Measurements from ENCODE around the gene PPP1R1A. TPM values are rescaled to one million over a fixed set of nuclear protein-coding genes. Genes with fewer than 3 reads are reported as not detected.

Gene PPP1R1A
- total RNA-seq, 1 experiment from 2014 or later = 110 TPM

DNA sequence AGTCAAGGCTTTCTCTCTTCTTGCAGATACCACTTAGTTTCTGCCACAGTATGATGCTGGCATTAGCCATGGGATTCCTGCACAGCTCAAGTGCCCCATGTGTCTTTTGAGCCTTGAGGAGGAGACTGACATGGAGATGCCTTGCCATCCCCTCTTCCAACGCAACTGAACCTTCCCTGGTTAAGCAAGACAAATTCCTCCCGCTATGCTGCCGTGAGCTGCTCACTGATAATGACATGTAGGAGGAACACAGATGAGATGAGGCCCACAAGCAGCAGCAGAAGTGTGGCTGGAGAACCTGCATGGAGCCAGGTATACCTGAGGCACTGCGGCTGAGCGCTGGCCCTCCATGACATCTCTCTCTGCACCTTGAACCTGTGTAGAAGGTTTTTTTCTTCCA, 15.4 kb upstream of the PPP1R1A start:
- ChIA-PET CTCF (interaction anchor here (0.7 kb wide), 1 partner anchor 19 kb away, joined by 3 read pairs; no protein-coding TSS in a partner anchor), POLR2A (ENCODE audit: low non-redundant PET) (interaction anchor here (0.6 kb wide), 1 partner anchor 1017 kb away, joined by 3 read pairs; no protein-coding TSS in a partner anchor)
- peak; percentile 33 for DNase-seq (ENCODE audit: low spot score)
- no peaks in the 10 kb centered on the region for H3K9me3 ChIP-seq (ENCODE audit: low read depth, low read length, poor library complexity, severe bottlenecking)
- H3K27ac ChIP-seq (ENCODE audit: low read depth, low read length, poor library complexity, severe bottlenecking) = peak overlapping the region; percentile 61
- H3K27me3 ChIP-seq (replicated peaks; ENCODE audit: insufficient read depth, low read depth, low read length, poor library complexity) = no peaks in the 10 kb centered on the region
- TF ChIP-seq, protein P1, sequence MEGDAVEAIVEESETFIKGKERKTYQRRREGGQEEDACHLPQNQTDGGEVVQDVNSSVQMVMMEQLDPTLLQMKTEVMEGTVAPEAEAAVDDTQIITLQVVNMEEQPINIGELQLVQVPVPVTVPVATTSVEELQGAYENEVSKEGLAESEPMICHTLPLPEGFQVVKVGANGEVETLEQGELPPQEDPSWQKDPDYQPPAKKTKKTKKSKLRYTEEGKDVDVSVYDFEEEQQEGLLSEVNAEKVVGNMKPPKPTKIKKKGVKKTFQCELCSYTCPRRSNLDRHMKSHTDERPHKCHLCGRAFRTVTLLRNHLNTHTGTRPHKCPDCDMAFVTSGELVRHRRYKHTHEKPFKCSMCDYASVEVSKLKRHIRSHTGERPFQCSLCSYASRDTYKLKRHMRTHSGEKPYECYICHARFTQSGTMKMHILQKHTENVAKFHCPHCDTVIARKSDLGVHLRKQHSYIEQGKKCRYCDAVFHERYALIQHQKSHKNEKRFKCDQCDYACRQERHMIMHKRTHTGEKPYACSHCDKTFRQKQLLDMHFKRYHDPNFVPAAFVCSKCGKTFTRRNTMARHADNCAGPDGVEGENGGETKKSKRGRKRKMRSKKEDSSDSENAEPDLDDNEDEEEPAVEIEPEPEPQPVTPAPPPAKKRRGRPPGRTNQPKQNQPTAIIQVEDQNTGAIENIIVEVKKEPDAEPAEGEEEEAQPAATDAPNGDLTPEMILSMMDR (conservative IDR thresholded peaks at IDR 0.05; ENCODE audit: low read depth, low read length) = no peak
- no peak overlapping the region for H3K4me3 ChIP-seq (ENCODE audit: low read depth, low read length, poor library complexity, severe bottlenecking)
- intact Hi-C loops (cut with micrococcal nuclease; ENCODE audit: unreplicated experiment) = loop anchor here (1.0 to 5.0 kb wide), 2 partner anchors 20 to 98 kb away; no protein-coding TSS in a partner anchor
- H3K36me3 ChIP-seq (ENCODE audit: insufficient read depth, low read length, poor library complexity, severe bottlenecking) = no peaks in the 10 kb centered on the region
- no TSS peak for BruUV-seq (replicated peaks)
- peaks cover 39% of the 10 kb centered on the region for H3K4me1 ChIP-seq (ENCODE audit: insufficient read depth, low read length, poor library complexity, severe bottlenecking)

DNA sequence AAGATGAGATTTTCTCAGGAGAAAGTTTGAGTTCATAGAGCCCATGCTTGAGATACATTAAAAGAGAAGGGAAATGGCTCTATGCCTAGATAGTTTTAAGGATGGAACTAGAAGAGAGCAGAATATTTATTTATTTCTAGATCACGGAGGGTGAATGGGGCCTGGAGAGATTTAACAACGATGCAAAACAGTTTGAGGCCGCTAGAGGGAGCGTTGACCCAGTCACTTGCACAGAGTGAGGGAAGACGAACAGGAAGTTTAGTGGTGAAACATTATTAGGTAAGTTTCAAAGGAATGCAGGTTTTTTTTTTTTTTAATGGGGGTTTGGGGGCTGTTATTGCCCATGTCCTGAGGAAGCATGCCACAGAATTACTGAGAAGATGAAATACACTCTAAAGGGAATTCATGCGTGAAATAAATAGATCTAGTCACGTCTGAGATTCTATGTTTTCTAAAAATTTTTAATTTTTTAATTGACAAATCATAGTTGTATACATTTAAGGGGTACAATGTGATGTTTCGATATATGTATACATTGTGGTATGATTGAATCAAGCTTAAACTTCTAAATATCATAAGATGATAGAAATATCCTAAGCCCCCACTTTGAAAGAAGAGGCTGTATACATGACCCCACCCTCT, 14.8 kb upstream of the PPP1R1A start:
- Histone ChIP-seq H3K36me3 (ENCODE audit: insufficient read depth, low read length, poor library complexity, severe bottlenecking) (no peaks in the 10 kb centered on the region), H3K4me1 (ENCODE audit: insufficient read depth, low read length, poor library complexity, severe bottlenecking) (peaks cover 33% of the 10 kb centered on the region), H3K27ac (ENCODE audit: low read depth, low read length, poor library complexity, severe bottlenecking) (peak overlapping the region; percentile 90), H3K27me3 (replicated peaks; ENCODE audit: insufficient read depth, low read depth, low read length, poor library complexity) (no peaks in the 10 kb centered on the region), H3K9me3 (ENCODE audit: low read depth, low read length, poor library complexity, severe bottlenecking) (no peaks in the 10 kb centered on the region), H3K4me3 (ENCODE audit: low read depth, low read length, poor library complexity, severe bottlenecking) (peak overlapping the region; percentile 16)
- peak; percentile 94 for DNase-seq (ENCODE audit: low spot score)
- ChIA-PET POLR2A (ENCODE audit: low non-redundant PET) (no interaction called here), CTCF (interaction anchor here (0.7 kb wide), 1 partner anchor 19 kb away, joined by 3 read pairs; no protein-coding TSS in a partner anchor)
- intact Hi-C loops (cut with micrococcal nuclease; ENCODE audit: unreplicated experiment) = loop anchor here (1.0 to 5.0 kb wide), 2 partner anchors 21 to 99 kb away; no protein-coding TSS in a partner anchor
- BruUV-seq (replicated peaks) = no TSS peak
- no peak for TF ChIP-seq EZH2 (IDR thresholded peaks at IDR 0.05; ENCODE audit: borderline replicate concordance, low read depth, low read length, poor library complexity, severe bottlenecking)
- TF ChIP-seq, protein P1 (conservative IDR thresholded peaks at IDR 0.05; ENCODE audit: low read depth, low read length) = peak; percentile 93

DNA sequence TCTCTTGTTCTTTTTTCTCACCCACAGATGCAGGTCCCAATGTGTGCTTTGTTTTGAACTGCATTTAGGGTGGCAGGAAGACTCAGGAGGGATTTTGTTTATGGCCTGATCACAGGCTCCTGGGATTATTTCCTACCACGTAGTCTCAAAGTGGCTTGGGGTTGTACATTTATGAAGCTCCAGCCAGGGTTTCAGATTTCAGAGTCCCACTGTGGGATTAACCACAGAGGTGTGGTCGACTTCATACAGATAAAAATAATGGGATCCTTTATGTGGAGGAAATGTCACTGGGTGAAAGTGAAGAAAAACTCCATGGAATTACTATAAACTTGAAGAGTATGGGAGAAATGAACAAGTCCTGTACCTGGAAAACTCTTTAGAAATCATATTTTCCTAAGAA, 14.2 kb upstream of the PPP1R1A start:
- H3K27ac ChIP-seq (ENCODE audit: low read depth, low read length, poor library complexity, severe bottlenecking) = peak overlapping the region; percentile 90
- H3K27me3 ChIP-seq (replicated peaks; ENCODE audit: insufficient read depth, low read depth, low read length, poor library complexity) = no peaks in the 10 kb centered on the region
- BruUV-seq (replicated peaks) = no TSS peak
- DNase-seq (ENCODE audit: low spot score) = peak; percentile 63
- intact Hi-C loops (cut with micrococcal nuclease; ENCODE audit: unreplicated experiment) = loop anchor here (1.0 to 5.0 kb wide), 2 partner anchors 22 to 100 kb away; no protein-coding TSS in a partner anchor
- no peaks in the 10 kb centered on the region for H3K9me3 ChIP-seq (ENCODE audit: low read depth, low read length, poor library complexity, severe bottlenecking)
- no peaks in the 10 kb centered on the region for H3K36me3 ChIP-seq (ENCODE audit: insufficient read depth, low read length, poor library complexity, severe bottlenecking)
- peak overlapping the region; percentile 16 for H3K4me3 ChIP-seq (ENCODE audit: low read depth, low read length, poor library complexity, severe bottlenecking)
- H3K4me1 ChIP-seq (ENCODE audit: insufficient read depth, low read length, poor library complexity, severe bottlenecking) = peaks cover 29% of the 10 kb centered on the region
- ChIA-PET POLR2A (ENCODE audit: low non-redundant PET) (no interaction called here), CTCF (interaction anchor here (0.6 to 1.9 kb wide), 2 partner anchors 23 to 120 kb away, joined by 4 to 8 read pairs; no protein-coding TSS in a partner anchor)
- TF ChIP-seq EZH2 (IDR thresholded peaks at IDR 0.05; ENCODE audit: borderline replicate concordance, low read depth, low read length, poor library complexity, severe bottlenecking) = no peak
- TF ChIP-seq, protein P1 (conservative IDR thresholded peaks at IDR 0.05; ENCODE audit: low read depth, low read length) = no peak
